DMS 273 (cell line): ENCODE data around the gene NCAM1.
A peak's percentile ranks its signal among the peaks of the same experiment; 100 is the strongest.

ENCODE experiments used
- DNase-seq: peaks from one replicate; lab custom pipeline; 2025; ENCODE audit not compliant: unreplicated experiment; lab: John Stamatoyannopoulos, UW

NCAM1 gene

GRCh38 chr11:113272927-113273615 lies 311.9 kb downstream of the NCAM1 start:
- DNase-seq, result no peak

- peak; percentile 24 for DNase-seq
Observed at GRCh38 chr11:113273720-113274119, 312.5 kb downstream of the NCAM1 start.

GRCh38 chr11:113274713-113275582 lies 313.7 kb downstream of the NCAM1 start:
- DNase-seq, result peak; percentile 53

- DNase-seq, result no peak
Observed at GRCh38 chr11:113275602-113276001, 314.4 kb downstream of the NCAM1 start.

- DNase-seq, result no peak
Observed at GRCh38 chr11:113276466-113276865, 315.2 kb downstream of the NCAM1 start.

- no peak for DNase-seq
Observed at GRCh38 chr11:113277907-113278306, 316.7 kb downstream of the NCAM1 start.

- DNase-seq, result no peak
Observed at GRCh38 chr11:113278481-113278880, 317.3 kb downstream of the NCAM1 start.

GRCh38 chr11:113278925-113279324 lies 317.7 kb downstream of the NCAM1 start:
- no peak for DNase-seq

- DNase-seq, result no peak
Observed at GRCh38 chr11:113279591-113279990, 318.4 kb downstream of the NCAM1 start.

- no peak for DNase-seq
Observed at GRCh38 chr11:113281052-113281725, 320.0 kb downstream of the NCAM1 start.

GRCh38 chr11:113282898-113283437 lies 321.7 kb downstream of the NCAM1 start:
- DNase-seq, result no peak

- DNase-seq, result no peak
Observed at GRCh38 chr11:113283881-113284280, 322.7 kb downstream of the NCAM1 start.

GRCh38 chr11:113286009-113286408 lies 324.8 kb downstream of the NCAM1 start:
- DNase-seq, result no peak

GRCh38 chr11:113286509-113287497 lies 325.6 kb downstream of the NCAM1 start:
- peak; percentile 36 for DNase-seq

GRCh38 chr11:113287801-113288200 lies 326.6 kb downstream of the NCAM1 start:
- peak; percentile 16 for DNase-seq

GRCh38 chr11:113288286-113288863 lies 327.2 kb downstream of the NCAM1 start:
- no peak for DNase-seq

GRCh38 chr11:113289431-113290187 lies 328.4 kb downstream of the NCAM1 start:
- peak; percentile 76 for DNase-seq

GRCh38 chr11:113293936-113294335 lies 332.7 kb downstream of the NCAM1 start:
- no peak for DNase-seq

GRCh38 chr11:113295993-113296392 lies 334.8 kb downstream of the NCAM1 start:
- no peak for DNase-seq
